H1 (cell line): Measurements from ENCODE around the gene HOXB13. TPM values are rescaled to one million over a fixed set of nuclear protein-coding genes. Genes with fewer than 3 reads are reported as not detected.
"Not testable (repeated sequence)": the region's sequence is repeated elsewhere in the genome, so short reads cannot be mapped to it uniquely, and the experiment has no call there.

ENCODE experiments used
- CTCF ChIA-PET: fragments of 300-600 bp; sonication (Branson Sonifier 250); formaldehyde crosslinking; loops from one replicate; lab custom pipeline; 2021; ENCODE audit not compliant: partially characterized antibody; lab: Charles Lee
- POLR2A ChIA-PET: fragments of 300-600 bp; sonication (Branson Sonifier 250); formaldehyde crosslinking; loops from one replicate; lab custom pipeline; 2021; ENCODE audit warnings: inconsistent platforms; ENCODE audit not compliant: partially characterized antibody; lab: Charles Lee
- DNase-seq, 2 experiments: peaks; one replicate each; pipeline versions ENCODE4 v3.0.0 to v3.0.0-alpha.2; 2010 to 2022; ENCODE audit warnings: low spot score in 2 of 2, low read depth in 1 of 2, mixed read lengths in 1 of 2
- FAIRE-seq: peaks from 2 replicates; lab custom pipeline; 2011; peaks lifted over from hg19 to GRCh38; lab: Jason Lieb, UNC
- H2AFZ ChIP-seq: 2 replicates; pipeline ENCODE4 v1.8.1; 2012; ENCODE audit warnings: low read length, inconsistent platforms
- H2AK5ac ChIP-seq: 2 replicates; pipeline ENCODE4 v1.6.1; 2013; ENCODE audit warnings: low read depth, low read length
- H2BK120ac ChIP-seq: replicated peaks from 2 replicates; pipeline ENCODE3; 2013; ENCODE audit warnings: low read depth, low read length, inconsistent platforms
- H2BK12ac ChIP-seq: 2 replicates; pipeline ENCODE4 v1.6.1; 2013; ENCODE audit warnings: low read depth, low read length
- H2BK15ac ChIP-seq: 2 replicates; pipeline ENCODE4 v1.6.1; 2013; ENCODE audit warnings: low read length
- H2BK20ac ChIP-seq: 2 replicates; pipeline ENCODE4 v1.6.1; 2013; ENCODE audit warnings: low read length
- H2BK5ac ChIP-seq: 2 replicates; pipeline ENCODE4 v1.6.1; 2013; ENCODE audit warnings: low read depth, low read length
- H3K14ac ChIP-seq: 2 replicates; pipeline ENCODE4 v1.6.1; 2013; ENCODE audit warnings: inconsistent platforms; ENCODE audit not compliant: insufficient read length
- H3K18ac ChIP-seq: 2 replicates; pipeline ENCODE4 v1.6.1; 2013; ENCODE audit warnings: low read length; ENCODE audit errors: extremely low read depth
- H3K23ac ChIP-seq: 2 replicates; pipeline ENCODE4 v1.6.1; 2013; ENCODE audit warnings: inconsistent platforms; ENCODE audit not compliant: insufficient read length
- H3K23me2 ChIP-seq: 2 replicates; pipeline ENCODE4 v1.6.1; 2013; ENCODE audit warnings: low read depth, low read length
- H3K27ac ChIP-seq: 2 replicates; pipeline ENCODE4 v1.6.1; 2011; ENCODE audit warnings: low read depth, low read length, inconsistent platforms
- H3K27me3 ChIP-seq, 4 experiments: replicated peaks in 1 of 4; 1 replicate in 1 of 4; 2 replicates in 3 of 4; pipeline versions ENCODE4 v1.6.1 to v1.8.1; 2011 to 2013; ENCODE audit warnings: low read length in 3 of 4, mild to moderate bottlenecking in 3 of 4, inconsistent platforms in 2 of 4, mixed read lengths in 2 of 4, moderate library complexity in 1 of 4; ENCODE audit not compliant: control insufficient read depth in 3 of 4, insufficient read depth in 3 of 4; ENCODE audit errors: extremely low read depth in 1 of 4
- H3K36me3 ChIP-seq, 4 experiments: 2 replicates each; pipeline versions ENCODE4 v1.6.1 to v1.8.1; 2011 to 2013; ENCODE audit warnings: mild to moderate bottlenecking in 4 of 4, low read length in 3 of 4, moderate library complexity in 2 of 4, control low read depth in 1 of 4, inconsistent platforms in 1 of 4; ENCODE audit not compliant: insufficient read depth in 4 of 4, control insufficient read depth in 2 of 4
- H3K4ac ChIP-seq: replicated peaks from 2 replicates; pipeline ENCODE3; 2013; ENCODE audit warnings: low read length, low read depth, mixed read lengths, inconsistent platforms; ENCODE audit not compliant: insufficient read length
- H3K4me1 ChIP-seq, 4 experiments: replicated peaks in 1 of 4; 1 replicate in 1 of 4; 2 replicates in 3 of 4; pipeline versions ENCODE4 v1.6.1 to v1.8.1; 2011 to 2013; ENCODE audit warnings: low read length in 3 of 4, inconsistent platforms in 2 of 4, mixed read lengths in 1 of 4; ENCODE audit not compliant: insufficient read depth in 4 of 4, control insufficient read depth in 3 of 4
- H3K4me2 ChIP-seq, 2 experiments: 2 replicates each; pipeline versions ENCODE4 v1.6.1 to v1.8.1; 2011 to 2013; ENCODE audit warnings: low read depth in 2 of 2, low read length in 2 of 2, control low read depth in 1 of 2, inconsistent platforms in 1 of 2, mild to moderate bottlenecking in 1 of 2; ENCODE audit not compliant: insufficient read depth in 1 of 2
- H3K4me3 ChIP-seq, 4 experiments: fragments of 200-600, 300-600 bp in 1 of 4; sonication (generic), shearing (Covaris generic), sonication (Bioruptor Twin) in 1 of 4; 2 replicates each; pipeline versions ENCODE4 v1.5.1 to v1.8.1; 2011 to 2016; ENCODE audit warnings: low read length in 4 of 4, low read depth in 3 of 4, control low read depth in 2 of 4, inconsistent platforms in 2 of 4, mild to moderate bottlenecking in 2 of 4, mixed read lengths in 1 of 4, moderate library complexity in 1 of 4; ENCODE audit not compliant: insufficient read depth in 2 of 4; ENCODE audit errors: extremely low read depth in 1 of 4
- H3K56ac ChIP-seq: replicated peaks from 2 replicates; pipeline ENCODE3; 2013; ENCODE audit warnings: low read depth, mild to moderate bottlenecking, mixed read lengths, low read length, inconsistent platforms; ENCODE audit not compliant: insufficient read length
- H3K79me1 ChIP-seq: 2 replicates; pipeline ENCODE4 v1.6.1; 2013; ENCODE audit warnings: low read depth, low read length, control low read depth
- H3K79me2 ChIP-seq, 2 experiments: 2 replicates each; pipeline versions ENCODE4 v1.6.1 to v1.8.1; 2012 to 2013; ENCODE audit warnings: low read length in 2 of 2, mild to moderate bottlenecking in 2 of 2, inconsistent platforms in 1 of 2; ENCODE audit not compliant: insufficient read depth in 2 of 2, control insufficient read depth in 1 of 2
- H3K9ac ChIP-seq, 4 experiments: replicated peaks in 1 of 4; 1 replicate in 1 of 4; 2 replicates in 3 of 4; pipeline versions ENCODE4 v1.6.1 to v1.8.1; 2011 to 2013; ENCODE audit warnings: low read depth in 3 of 4, low read length in 3 of 4, control low read depth in 2 of 4, mild to moderate bottlenecking in 2 of 4, moderate library complexity in 2 of 4, inconsistent platforms in 1 of 4; ENCODE audit errors: extremely low read depth in 1 of 4
- H3K9me3 ChIP-seq, 2 experiments: 2 replicates each; pipeline versions ENCODE4 v1.6.1 to v1.8.1; 2012 to 2013; ENCODE audit warnings: mild to moderate bottlenecking in 2 of 2, moderate library complexity in 2 of 2, control low read depth in 1 of 2, inconsistent platforms in 1 of 2, low read depth in 1 of 2, low read length in 1 of 2, mixed read lengths in 1 of 2; ENCODE audit not compliant: insufficient read depth in 2 of 2
- H4K20me1 ChIP-seq, 2 experiments: replicated peaks in 1 of 2; 2 replicates each; pipeline versions ENCODE3 to v1.8.1; 2011 to 2013; ENCODE audit warnings: inconsistent platforms in 2 of 2, low read length in 2 of 2, mild to moderate bottlenecking in 1 of 2; ENCODE audit not compliant: insufficient read depth in 2 of 2, control insufficient read depth in 1 of 2
- H4K5ac ChIP-seq: 2 replicates; pipeline ENCODE4 v1.6.1; 2013; ENCODE audit warnings: low read length, low read depth, mixed read lengths, inconsistent platforms; ENCODE audit not compliant: insufficient read length
- H4K8ac ChIP-seq: 2 replicates; pipeline ENCODE4 v1.8.0; 2013; ENCODE audit warnings: mild to moderate bottlenecking, moderate library complexity, low read length, inconsistent platforms; ENCODE audit not compliant: insufficient read depth; ENCODE audit errors: extremely low read depth
- H4K91ac ChIP-seq: replicated peaks from 2 replicates; pipeline ENCODE3; 2013; ENCODE audit warnings: low read length, mixed read lengths, inconsistent platforms; ENCODE audit not compliant: insufficient read length
- WGBS, 2 experiments: shearing (Covaris generic) in 1 of 2; methylation state at CpG; one replicate each; pipeline versions ENCODE4 v1.1.6 to v1.1.7; 2013 to 2015; ENCODE audit warnings: low lambda C conversion rate in 2 of 2, mixed read lengths in 2 of 2, inconsistent platforms in 1 of 2, low coverage in 1 of 2, missing lambda C conversion rate in 1 of 2; ENCODE audit not compliant: insufficient replicate concordance in 2 of 2, insufficient coverage in 1 of 2, insufficient read length in 1 of 2; ENCODE audit errors: extremely low coverage in 1 of 2, missing lambda C conversion rate in 1 of 2; 5-methylcytosine and 5-hydroxymethylcytosine counted together
- polyA plus RNA-seq, 7 experiments: library from polyadenylated mRNA; depleted of rRNA in 3 of 7; stranded (reverse) in 5 of 7; unstranded in 2 of 7; fragments of >200 nt in 5 of 7; fragments of 200-250 nt in 2 of 7; gene quantifications; 1 replicate in 5 of 7; 2 replicates in 1 of 7; 4 replicates in 1 of 7; pipeline versions ENCODE4 v1.2.1 to v1.2.3, GENCODE V29; 2011 to 2013; ENCODE audit warnings: missing spikeins in 2 of 7, mixed read lengths in 2 of 7
- total RNA-seq: library from RNA; stranded (reverse); fragmentation: NEBNext Ultra II Directional; extraction: Animal tissue kit (Norgen Biotek cat#: 25700); gene quantifications from 2 replicates; pipeline ENCODE4 v1.2.1, GENCODE V29; 2021

HOXB13 gene
- total and polyA plus RNA-seq, 2 of the 8 experiments (the other 6 are each of a cell fraction or from before 2014, with no cell fraction given): not detected

DNA sequence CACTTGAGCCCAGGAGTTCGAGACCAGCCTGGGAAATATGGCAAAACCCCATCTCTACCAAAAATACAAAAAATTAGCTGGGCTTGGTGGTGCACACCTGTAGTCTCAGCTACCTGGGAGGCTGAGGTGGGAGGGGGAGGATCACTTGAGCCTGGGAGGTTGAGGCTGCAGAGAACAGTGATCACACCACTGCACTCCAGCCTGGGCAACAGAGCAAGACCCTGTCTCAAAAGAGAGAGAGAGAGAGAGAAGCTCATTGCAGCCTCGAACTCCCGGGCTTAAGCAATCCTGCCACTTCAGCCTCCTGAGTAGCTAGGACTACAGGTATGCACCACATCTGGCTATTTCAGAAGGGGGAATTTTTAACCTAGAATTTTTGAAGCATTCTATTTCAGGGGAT, 12.0 kb downstream of the HOXB13 start:
- H3K4me3 ChIP-seq, H3K56ac ChIP-seq, H3K79me1 ChIP-seq, POLR2A ChIA-PET, H3K9ac ChIP-seq, H3K23me2 ChIP-seq, H2BK15ac ChIP-seq, H4K8ac ChIP-seq, FAIRE-seq, H3K14ac ChIP-seq, H3K79me2 ChIP-seq, H2BK5ac ChIP-seq, H3K36me3 ChIP-seq, H3K23ac ChIP-seq, H4K91ac ChIP-seq, H2BK12ac ChIP-seq, H3K27ac ChIP-seq, H4K5ac ChIP-seq, DNase-seq, H2BK20ac ChIP-seq, H2BK120ac ChIP-seq, H3K4me2 ChIP-seq, H3K4ac ChIP-seq, H3K9me3 ChIP-seq, H3K18ac ChIP-seq, H2AFZ ChIP-seq, H2AK5ac ChIP-seq: not testable (repeated sequence)
- H3K27me3 ChIP-seq: peaks cover 42 to 82% (median 66%) of the 10 kb centered on the region in 4 experiments
- WGBS, 2 experiments: 80% methylated on average over 3 of the region's 3 CpGs; no CpG with 5 or more reads in 1 of the 2 experiments
- H4K20me1 ChIP-seq: peaks cover 12 to 15% of the 10 kb centered on the region in 2 experiments
- peaks cover 7 to 27% (median 17%) of the 10 kb centered on the region in 4 experiments; a peak in 6 of 7 replicates for H3K4me1 ChIP-seq
- CTCF ChIA-PET: interaction anchor here (0.6 to 13.5 kb wide), 11 partner anchors 11 to 558 kb away, joined by 3 to 147 read pairs (median 5); no protein-coding TSS in a partner anchor
